Neural cell (in vitro differentiated cells): ENCODE data around the gene PIP4K2A. TPM values are rescaled to one million over a fixed set of nuclear protein-coding genes. Genes with fewer than 3 reads are reported as not detected.

Source experiments
- H2AFZ ChIP-seq: fragments of 200-600, 300-800 bp; sonication (generic), shearing (Covaris generic); 2 replicates; pipeline ENCODE4 v1.6.0; 2014; ENCODE audit warnings: low read depth, mild to moderate bottlenecking, antibody characterized with exemption, low read length, moderate library complexity
- H3F3A ChIP-seq: fragments of 200-600 bp; shearing (Covaris generic); 2 replicates; pipeline ENCODE4 v1.6.1; 2016; ENCODE audit warnings: mild to moderate bottlenecking, moderate library complexity, mixed read lengths, antibody characterized with exemption, low read length; ENCODE audit not compliant: insufficient read depth, poor library complexity, severe bottlenecking
- H3K27ac ChIP-seq: fragments of 200-600, 300-800 bp; sonication (generic), shearing (Covaris generic); 2 replicates; pipeline ENCODE4 v1.5.1; 2014; ENCODE audit warnings: mild to moderate bottlenecking, low read length, moderate library complexity
- H3K27me3 ChIP-seq: fragments of 300-800, 200-600 bp; sonication (generic), shearing (Covaris generic); 2 replicates; pipeline ENCODE4 v1.6.0; 2014; ENCODE audit warnings: mild to moderate bottlenecking, low read depth, low read length, moderate library complexity; ENCODE audit not compliant: insufficient read depth
- H3K36me3 ChIP-seq: fragments of 300-800, 200-600 bp; sonication (generic), shearing (Covaris generic); 2 replicates; pipeline ENCODE4 v1.5.1; 2014; ENCODE audit warnings: mild to moderate bottlenecking, antibody characterized with exemption, low read length, moderate library complexity; ENCODE audit not compliant: insufficient read depth
- H3K4me2 ChIP-seq: fragments of 300-800, 200-600 bp; sonication (generic), shearing (Covaris generic); 2 replicates; pipeline ENCODE4 v1.6.0; 2014; ENCODE audit warnings: mild to moderate bottlenecking, low read length
- H3K4me3 ChIP-seq: fragments of 300-800, 200-600 bp; sonication (generic), shearing (Covaris generic); 2 replicates; pipeline ENCODE4 v1.5.1; 2014; ENCODE audit warnings: mild to moderate bottlenecking, low read length, moderate library complexity
- H3K79me2 ChIP-seq: fragments of 200-600 bp; shearing (Covaris generic); replicated peaks from 2 replicates; pipeline ENCODE4 v1.6.0; 2014; ENCODE audit warnings: mild to moderate bottlenecking, low read length, moderate library complexity; ENCODE audit not compliant: insufficient read depth
- H3K9ac ChIP-seq: fragments of 300-800, 200-600 bp; sonication (generic), shearing (Covaris generic); 2 replicates; pipeline ENCODE4 v1.6.1; 2016; ENCODE audit warnings: mild to moderate bottlenecking, low read length, mixed read lengths
- H3K9me2 ChIP-seq: fragments of 200-600 bp; shearing (Covaris generic); 2 replicates; pipeline ENCODE4 v1.6.1; 2016; ENCODE audit warnings: mild to moderate bottlenecking, low read length, mixed read lengths; ENCODE audit not compliant: insufficient read depth
- H3K9me3 ChIP-seq: fragments of 200-600, 300-800 bp; sonication (generic), shearing (Covaris generic); 2 replicates; pipeline ENCODE4 v1.6.1; 2016; ENCODE audit warnings: mild to moderate bottlenecking, mixed run types, low read length, moderate library complexity, mixed read lengths
- H4K20me1 ChIP-seq: fragments of 200-600 bp; shearing (Covaris generic); 2 replicates; pipeline ENCODE4 v1.6.1; 2016; ENCODE audit warnings: mild to moderate bottlenecking, mixed run types; ENCODE audit not compliant: insufficient read depth
- EP300 ChIP-seq: fragments of 450-650 bp; conservative IDR thresholded peaks from 2 replicates; pipeline ENCODE4 v1.6.1; 2014; ENCODE audit warnings: antibody characterized with exemption, mild to moderate bottlenecking, moderate library complexity; ENCODE audit not compliant: poor library complexity, severe bottlenecking
- EZH2 ChIP-seq: fragments of 200-600, 300-800 bp; shearing (Covaris generic), sonication (generic); IDR thresholded peaks from 2 replicates; pipeline ENCODE4 v1.6.1; 2014; ENCODE audit warnings: antibody characterized with exemption, low read length, borderline replicate concordance, mild to moderate bottlenecking; ENCODE audit not compliant: insufficient read depth, poor library complexity, severe bottlenecking
- MXI1 ChIP-seq: fragments of 450-650 bp; conservative IDR thresholded peaks from 2 replicates; pipeline ENCODE4 v1.6.1; 2014; ENCODE audit warnings: antibody characterized with exemption, mild to moderate bottlenecking; ENCODE audit not compliant: poor library complexity, severe bottlenecking
- POLR2AphosphoS5 ChIP-seq: IDR thresholded peaks from 2 replicates; pipeline ENCODE4 v1.6.1; 2012
- RAD21 ChIP-seq: fragments of 450-650 bp; conservative IDR thresholded peaks from 2 replicates; pipeline ENCODE4 v1.6.1; 2014; ENCODE audit warnings: antibody characterized with exemption, mild to moderate bottlenecking, moderate library complexity
- REST ChIP-seq: IDR thresholded peaks from 2 replicates; pipeline ENCODE4 v1.6.1; 2012; ENCODE audit warnings: borderline replicate concordance
- SMC3 ChIP-seq: fragments of 450-650 bp; conservative IDR thresholded peaks from 2 replicates; pipeline ENCODE4 v1.6.1; 2014; ENCODE audit warnings: antibody characterized with exemption, mild to moderate bottlenecking, moderate library complexity; ENCODE audit not compliant: poor library complexity
- TAF1 ChIP-seq: IDR thresholded peaks from 2 replicates; pipeline ENCODE4 v1.6.1; 2012; ENCODE audit warnings: low read depth
- polyA plus RNA-seq: library from polyadenylated mRNA; depleted of rRNA; stranded (reverse); fragments of >200 nt; gene quantifications from 2 replicates; pipeline ENCODE4 v1.2.3, GENCODE V29; 2014
- TF ChIP-seq, protein P1 (sequence below): fragments of 450-650 bp; IDR thresholded peaks from 2 replicates; pipeline ENCODE4 v1.5.1; 2014; ENCODE audit warnings: antibody characterized with exemption, mild to moderate bottlenecking, moderate library complexity; ENCODE audit not compliant: poor library complexity, severe bottlenecking

PIP4K2A gene
- polyA plus RNA-seq, 1 donor from 2014 or later: 12.6 TPM

DNA sequence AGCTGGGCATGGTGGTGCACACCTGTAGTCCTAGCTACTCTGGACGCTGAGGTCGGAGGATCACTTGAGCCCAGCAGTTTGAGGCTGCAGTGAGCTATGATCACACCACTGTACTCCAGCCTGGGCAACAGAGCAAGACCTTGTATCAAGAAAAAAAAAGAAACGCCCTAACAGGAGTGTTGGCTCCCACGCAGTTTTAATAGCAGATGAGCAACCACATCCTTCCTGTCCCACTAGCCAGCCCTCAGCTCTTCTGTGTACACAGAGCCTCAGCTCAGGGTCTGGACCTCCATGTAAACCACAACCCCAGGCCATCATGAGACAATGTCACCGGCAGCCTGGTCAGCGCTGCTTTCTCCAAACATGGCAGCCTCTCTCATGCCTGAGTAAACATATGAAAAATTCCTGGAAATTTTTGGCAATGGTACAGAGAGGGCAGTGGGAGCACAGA lies 108.2 kb downstream of the PIP4K2A start:
- no peak overlapping the region for H3K4me3 ChIP-seq
- no peak overlapping the region for H2AFZ ChIP-seq
- H3K9me2 ChIP-seq: no peaks in the 10 kb centered on the region
- no peaks in the 10 kb centered on the region for H3K27me3 ChIP-seq
- no peaks in the 10 kb centered on the region for H3K36me3 ChIP-seq
- no peaks in the 10 kb centered on the region for H3F3A ChIP-seq
- H4K20me1 ChIP-seq: no peaks in the 10 kb centered on the region
- H3K9me3 ChIP-seq: no peaks in the 10 kb centered on the region
- no peak overlapping the region for H3K9ac ChIP-seq
- TF ChIP-seq POLR2AphosphoS5 (no peak), TAF1 (no peak), EZH2 (no peak), SMC3 (no peak), EP300 (no peak), RAD21 (no peak)
- no peaks in the 10 kb centered on the region for H3K79me2 ChIP-seq
- H3K27ac ChIP-seq: no peak overlapping the region
- no peak overlapping the region for H3K4me2 ChIP-seq

- no peaks in the 10 kb centered on the region for H3F3A ChIP-seq
- H2AFZ ChIP-seq: no peak overlapping the region
- H3K79me2 ChIP-seq: no peaks in the 10 kb centered on the region
- H3K9me2 ChIP-seq: no peaks in the 10 kb centered on the region
- no peaks in the 10 kb centered on the region for H3K27me3 ChIP-seq
- H3K9me3 ChIP-seq: no peaks in the 10 kb centered on the region
- H3K36me3 ChIP-seq: no peaks in the 10 kb centered on the region
- H4K20me1 ChIP-seq: no peaks in the 10 kb centered on the region
- no peak overlapping the region for H3K4me3 ChIP-seq
- no peak overlapping the region for H3K9ac ChIP-seq
- no peak overlapping the region for H3K4me2 ChIP-seq
- H3K27ac ChIP-seq: no peak overlapping the region
- TF ChIP-seq REST (no peak), EP300 (no peak), EZH2 (no peak), MXI1 (no peak), POLR2AphosphoS5 (no peak), RAD21 (no peak), TAF1 (no peak), SMC3 (no peak)
- TF ChIP-seq, protein P1, sequence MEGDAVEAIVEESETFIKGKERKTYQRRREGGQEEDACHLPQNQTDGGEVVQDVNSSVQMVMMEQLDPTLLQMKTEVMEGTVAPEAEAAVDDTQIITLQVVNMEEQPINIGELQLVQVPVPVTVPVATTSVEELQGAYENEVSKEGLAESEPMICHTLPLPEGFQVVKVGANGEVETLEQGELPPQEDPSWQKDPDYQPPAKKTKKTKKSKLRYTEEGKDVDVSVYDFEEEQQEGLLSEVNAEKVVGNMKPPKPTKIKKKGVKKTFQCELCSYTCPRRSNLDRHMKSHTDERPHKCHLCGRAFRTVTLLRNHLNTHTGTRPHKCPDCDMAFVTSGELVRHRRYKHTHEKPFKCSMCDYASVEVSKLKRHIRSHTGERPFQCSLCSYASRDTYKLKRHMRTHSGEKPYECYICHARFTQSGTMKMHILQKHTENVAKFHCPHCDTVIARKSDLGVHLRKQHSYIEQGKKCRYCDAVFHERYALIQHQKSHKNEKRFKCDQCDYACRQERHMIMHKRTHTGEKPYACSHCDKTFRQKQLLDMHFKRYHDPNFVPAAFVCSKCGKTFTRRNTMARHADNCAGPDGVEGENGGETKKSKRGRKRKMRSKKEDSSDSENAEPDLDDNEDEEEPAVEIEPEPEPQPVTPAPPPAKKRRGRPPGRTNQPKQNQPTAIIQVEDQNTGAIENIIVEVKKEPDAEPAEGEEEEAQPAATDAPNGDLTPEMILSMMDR: no peak
Observed at GRCh38 chr10:22605168-22605567, 109.2 kb downstream of the PIP4K2A start.
